H1 (cell line): Measurements from ENCODE around the gene UBN1. TPM values are rescaled to one million over a fixed set of nuclear protein-coding genes. Genes with fewer than 3 reads are reported as not detected.
"Not testable (repeated sequence)": the region's sequence is repeated elsewhere in the genome, so short reads cannot be mapped to it uniquely, and the experiment has no call there.

Experiments
- CTCF ChIA-PET: fragments of 300-600 bp; sonication (Branson Sonifier 250); formaldehyde crosslinking; loops from one replicate; lab custom pipeline; 2021; ENCODE audit not compliant: partially characterized antibody; lab: Charles Lee
- POLR2A ChIA-PET: fragments of 300-600 bp; sonication (Branson Sonifier 250); formaldehyde crosslinking; loops from one replicate; lab custom pipeline; 2021; ENCODE audit warnings: inconsistent platforms; ENCODE audit not compliant: partially characterized antibody; lab: Charles Lee
- DNase-seq, 2 experiments: peaks; one replicate each; pipeline versions ENCODE4 v3.0.0 to v3.0.0-alpha.2; 2010 to 2022; ENCODE audit warnings: low spot score in 2 of 2, low read depth in 1 of 2, mixed read lengths in 1 of 2
- FAIRE-seq: peaks from 2 replicates; lab custom pipeline; 2011; peaks lifted over from hg19 to GRCh38; lab: Jason Lieb, UNC
- H2AFZ ChIP-seq: 2 replicates; pipeline ENCODE4 v1.8.1; 2012; ENCODE audit warnings: low read length, inconsistent platforms
- H2AK5ac ChIP-seq: 2 replicates; pipeline ENCODE4 v1.6.1; 2013; ENCODE audit warnings: low read depth, low read length
- H2BK120ac ChIP-seq: replicated peaks from 2 replicates; pipeline ENCODE3; 2013; ENCODE audit warnings: low read depth, low read length, inconsistent platforms
- H2BK12ac ChIP-seq: 2 replicates; pipeline ENCODE4 v1.6.1; 2013; ENCODE audit warnings: low read depth, low read length
- H2BK15ac ChIP-seq: 2 replicates; pipeline ENCODE4 v1.6.1; 2013; ENCODE audit warnings: low read length
- H2BK20ac ChIP-seq: 2 replicates; pipeline ENCODE4 v1.6.1; 2013; ENCODE audit warnings: low read length
- H2BK5ac ChIP-seq: 2 replicates; pipeline ENCODE4 v1.6.1; 2013; ENCODE audit warnings: low read depth, low read length
- H3K14ac ChIP-seq: 2 replicates; pipeline ENCODE4 v1.6.1; 2013; ENCODE audit warnings: inconsistent platforms; ENCODE audit not compliant: insufficient read length
- H3K18ac ChIP-seq: 2 replicates; pipeline ENCODE4 v1.6.1; 2013; ENCODE audit warnings: low read length; ENCODE audit errors: extremely low read depth
- H3K23ac ChIP-seq: 2 replicates; pipeline ENCODE4 v1.6.1; 2013; ENCODE audit warnings: inconsistent platforms; ENCODE audit not compliant: insufficient read length
- H3K23me2 ChIP-seq: 2 replicates; pipeline ENCODE4 v1.6.1; 2013; ENCODE audit warnings: low read depth, low read length
- H3K27ac ChIP-seq: 2 replicates; pipeline ENCODE4 v1.6.1; 2011; ENCODE audit warnings: low read depth, low read length, inconsistent platforms
- H3K27me3 ChIP-seq, 4 experiments: replicated peaks in 1 of 4; 1 replicate in 1 of 4; 2 replicates in 3 of 4; pipeline versions ENCODE4 v1.6.1 to v1.8.1; 2011 to 2013; ENCODE audit warnings: low read length in 3 of 4, mild to moderate bottlenecking in 3 of 4, inconsistent platforms in 2 of 4, mixed read lengths in 2 of 4, moderate library complexity in 1 of 4; ENCODE audit not compliant: control insufficient read depth in 3 of 4, insufficient read depth in 3 of 4; ENCODE audit errors: extremely low read depth in 1 of 4
- H3K36me3 ChIP-seq, 4 experiments: 2 replicates each; pipeline versions ENCODE4 v1.6.1 to v1.8.1; 2011 to 2013; ENCODE audit warnings: mild to moderate bottlenecking in 4 of 4, low read length in 3 of 4, moderate library complexity in 2 of 4, control low read depth in 1 of 4, inconsistent platforms in 1 of 4; ENCODE audit not compliant: insufficient read depth in 4 of 4, control insufficient read depth in 2 of 4
- H3K4ac ChIP-seq: replicated peaks from 2 replicates; pipeline ENCODE3; 2013; ENCODE audit warnings: low read length, low read depth, mixed read lengths, inconsistent platforms; ENCODE audit not compliant: insufficient read length
- H3K4me1 ChIP-seq, 4 experiments: replicated peaks in 1 of 4; 1 replicate in 1 of 4; 2 replicates in 3 of 4; pipeline versions ENCODE4 v1.6.1 to v1.8.1; 2011 to 2013; ENCODE audit warnings: low read length in 3 of 4, inconsistent platforms in 2 of 4, mixed read lengths in 1 of 4; ENCODE audit not compliant: insufficient read depth in 4 of 4, control insufficient read depth in 3 of 4
- H3K4me2 ChIP-seq, 2 experiments: 2 replicates each; pipeline versions ENCODE4 v1.6.1 to v1.8.1; 2011 to 2013; ENCODE audit warnings: low read depth in 2 of 2, low read length in 2 of 2, control low read depth in 1 of 2, inconsistent platforms in 1 of 2, mild to moderate bottlenecking in 1 of 2; ENCODE audit not compliant: insufficient read depth in 1 of 2
- H3K4me3 ChIP-seq, 4 experiments: fragments of 200-600, 300-600 bp in 1 of 4; sonication (generic), shearing (Covaris generic), sonication (Bioruptor Twin) in 1 of 4; 2 replicates each; pipeline versions ENCODE4 v1.5.1 to v1.8.1; 2011 to 2016; ENCODE audit warnings: low read length in 4 of 4, low read depth in 3 of 4, control low read depth in 2 of 4, inconsistent platforms in 2 of 4, mild to moderate bottlenecking in 2 of 4, mixed read lengths in 1 of 4, moderate library complexity in 1 of 4; ENCODE audit not compliant: insufficient read depth in 2 of 4; ENCODE audit errors: extremely low read depth in 1 of 4
- H3K56ac ChIP-seq: replicated peaks from 2 replicates; pipeline ENCODE3; 2013; ENCODE audit warnings: low read depth, mild to moderate bottlenecking, mixed read lengths, low read length, inconsistent platforms; ENCODE audit not compliant: insufficient read length
- H3K79me1 ChIP-seq: 2 replicates; pipeline ENCODE4 v1.6.1; 2013; ENCODE audit warnings: low read depth, low read length, control low read depth
- H3K79me2 ChIP-seq, 2 experiments: 2 replicates each; pipeline versions ENCODE4 v1.6.1 to v1.8.1; 2012 to 2013; ENCODE audit warnings: low read length in 2 of 2, mild to moderate bottlenecking in 2 of 2, inconsistent platforms in 1 of 2; ENCODE audit not compliant: insufficient read depth in 2 of 2, control insufficient read depth in 1 of 2
- H3K9ac ChIP-seq, 4 experiments: replicated peaks in 1 of 4; 1 replicate in 1 of 4; 2 replicates in 3 of 4; pipeline versions ENCODE4 v1.6.1 to v1.8.1; 2011 to 2013; ENCODE audit warnings: low read depth in 3 of 4, low read length in 3 of 4, control low read depth in 2 of 4, mild to moderate bottlenecking in 2 of 4, moderate library complexity in 2 of 4, inconsistent platforms in 1 of 4; ENCODE audit errors: extremely low read depth in 1 of 4
- H3K9me3 ChIP-seq, 2 experiments: 2 replicates each; pipeline versions ENCODE4 v1.6.1 to v1.8.1; 2012 to 2013; ENCODE audit warnings: mild to moderate bottlenecking in 2 of 2, moderate library complexity in 2 of 2, control low read depth in 1 of 2, inconsistent platforms in 1 of 2, low read depth in 1 of 2, low read length in 1 of 2, mixed read lengths in 1 of 2; ENCODE audit not compliant: insufficient read depth in 2 of 2
- H4K20me1 ChIP-seq, 2 experiments: replicated peaks in 1 of 2; 2 replicates each; pipeline versions ENCODE3 to v1.8.1; 2011 to 2013; ENCODE audit warnings: inconsistent platforms in 2 of 2, low read length in 2 of 2, mild to moderate bottlenecking in 1 of 2; ENCODE audit not compliant: insufficient read depth in 2 of 2, control insufficient read depth in 1 of 2
- H4K5ac ChIP-seq: 2 replicates; pipeline ENCODE4 v1.6.1; 2013; ENCODE audit warnings: low read length, low read depth, mixed read lengths, inconsistent platforms; ENCODE audit not compliant: insufficient read length
- H4K8ac ChIP-seq: 2 replicates; pipeline ENCODE4 v1.8.0; 2013; ENCODE audit warnings: mild to moderate bottlenecking, moderate library complexity, low read length, inconsistent platforms; ENCODE audit not compliant: insufficient read depth; ENCODE audit errors: extremely low read depth
- H4K91ac ChIP-seq: replicated peaks from 2 replicates; pipeline ENCODE3; 2013; ENCODE audit warnings: low read length, mixed read lengths, inconsistent platforms; ENCODE audit not compliant: insufficient read length
- JUND ChIP-seq: IDR thresholded peaks from 2 replicates; pipeline ENCODE4 v1.6.1; 2011; ENCODE audit warnings: mild to moderate bottlenecking, improper control_type of control experiment, low read length
- RAD21 ChIP-seq, 2 experiments: IDR thresholded peaks in 1 of 2; conservative IDR thresholded peaks in 1 of 2; 2 replicates each; pipeline ENCODE4 v1.6.1; 2011; ENCODE audit warnings: low read depth in 2 of 2, low read length in 2 of 2, improper control_type of control experiment in 1 of 2, inconsistent platforms in 1 of 2, mild to moderate bottlenecking in 1 of 2, moderate library complexity in 1 of 2
- RXRA ChIP-seq: IDR thresholded peaks from 2 replicates; pipeline ENCODE4 v1.6.1; 2011; ENCODE audit warnings: low read depth, mild to moderate bottlenecking, low read length, moderate library complexity; ENCODE audit not compliant: insufficient read depth
- WGBS, 2 experiments: shearing (Covaris generic) in 1 of 2; methylation state at CpG; one replicate each; pipeline versions ENCODE4 v1.1.6 to v1.1.7; 2013 to 2015; ENCODE audit warnings: low lambda C conversion rate in 2 of 2, mixed read lengths in 2 of 2, inconsistent platforms in 1 of 2, low coverage in 1 of 2, missing lambda C conversion rate in 1 of 2; ENCODE audit not compliant: insufficient replicate concordance in 2 of 2, insufficient coverage in 1 of 2, insufficient read length in 1 of 2; ENCODE audit errors: extremely low coverage in 1 of 2, missing lambda C conversion rate in 1 of 2; 5-methylcytosine and 5-hydroxymethylcytosine counted together
- polyA plus RNA-seq, 7 experiments: library from polyadenylated mRNA; depleted of rRNA in 3 of 7; stranded (reverse) in 5 of 7; unstranded in 2 of 7; fragments of >200 nt in 5 of 7; fragments of 200-250 nt in 2 of 7; gene quantifications; 1 replicate in 5 of 7; 2 replicates in 1 of 7; 4 replicates in 1 of 7; pipeline versions ENCODE4 v1.2.1 to v1.2.3, GENCODE V29; 2011 to 2013; ENCODE audit warnings: missing spikeins in 2 of 7, mixed read lengths in 2 of 7
- total RNA-seq: library from RNA; stranded (reverse); fragmentation: NEBNext Ultra II Directional; extraction: Animal tissue kit (Norgen Biotek cat#: 25700); gene quantifications from 2 replicates; pipeline ENCODE4 v1.2.1, GENCODE V29; 2021
- TF ChIP-seq, protein P1 (sequence below): IDR thresholded peaks from 2 replicates; pipeline ENCODE4 v1.6.1; 2012; ENCODE audit warnings: inconsistent platforms

The UBN1 gene
- total and polyA plus RNA-seq, 2 of the 8 experiments (the other 6 are each of a cell fraction or from before 2014, with no cell fraction given) = 16.2 to 37.0 TPM

- TF ChIP-seq RAD21 (IDR thresholded peaks at IDR 0.05 in 1 of 2, conservative IDR thresholded peaks at IDR 0.05 in 1 of 2; ENCODE audit: low read depth in 2 of 2, low read length in 2 of 2) (no peak), RXRA (no peak), JUND (no peak)
- TF ChIP-seq, protein P1, sequence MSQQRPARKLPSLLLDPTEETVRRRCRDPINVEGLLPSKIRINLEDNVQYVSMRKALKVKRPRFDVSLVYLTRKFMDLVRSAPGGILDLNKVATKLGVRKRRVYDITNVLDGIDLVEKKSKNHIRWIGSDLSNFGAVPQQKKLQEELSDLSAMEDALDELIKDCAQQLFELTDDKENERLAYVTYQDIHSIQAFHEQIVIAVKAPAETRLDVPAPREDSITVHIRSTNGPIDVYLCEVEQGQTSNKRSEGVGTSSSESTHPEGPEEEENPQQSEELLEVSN = no peak
These were observed 80.9 kb downstream of the UBN1 start (continued) for GRCh38 chr16:4928227-4928626.

GRCh38 chr16:4929619-4930018 lies 82.3 kb downstream of the UBN1 start:
- H3K27ac ChIP-seq = not testable (repeated sequence)

More at GRCh38 chr16:4929619-4930018, 82.3 kb downstream of the UBN1 start:
- H4K91ac ChIP-seq, H2BK5ac ChIP-seq, H3K4ac ChIP-seq, H3K18ac ChIP-seq, H3K14ac ChIP-seq, H2AK5ac ChIP-seq, H2BK120ac ChIP-seq, H3K4me3 ChIP-seq, FAIRE-seq, H3K36me3 ChIP-seq, H3K4me2 ChIP-seq, H3K23me2 ChIP-seq, H3K23ac ChIP-seq, H2BK12ac ChIP-seq, H3K9ac ChIP-seq, H4K5ac ChIP-seq, DNase-seq, H4K8ac ChIP-seq, H3K4me1 ChIP-seq, H3K79me1 ChIP-seq, H3K27me3 ChIP-seq, H2BK15ac ChIP-seq, H3K56ac ChIP-seq, H2AFZ ChIP-seq, H3K9me3 ChIP-seq, H2BK20ac ChIP-seq: not testable (repeated sequence)
- ChIA-PET POLR2A (interaction anchor here (1.0 to 2.7 kb wide), 5 partner anchors 10 to 16 kb away, joined by 3 to 6 read pairs (median 3); no protein-coding TSS in a partner anchor), CTCF (interaction anchor here (1.0 to 1.9 kb wide), 3 partner anchors 18 to 45 kb away, joined by 3 to 5 read pairs (median 3); no protein-coding TSS in a partner anchor)
- Histone ChIP-seq H3K79me2 (peaks cover 0 to 14% of the 10 kb centered on the region in 2 experiments; a peak in 2 of 4 replicates), H4K20me1 (peaks cover 0 to 18% of the 10 kb centered on the region in 2 experiments)
- WGBS, 2 experiments = 89% methylated on average over 4 of the region's 4 CpGs; no CpG with 5 or more reads in 1 of the 2 experiments
